Neural progenitor cell (in vitro differentiated cells): ENCODE results near the gene NUDT16L1. TPM values are rescaled to one million over a fixed set of nuclear protein-coding genes. Genes with fewer than 3 reads are reported as not detected.

Experiments
- DNase-seq: peaks from one replicate; pipeline ENCODE4 v3.0.0-alpha.2; 2016; ENCODE audit warnings: low spot score
- H2AFZ ChIP-seq: fragments of 200-600 bp; sonication (generic); replicated peaks from 2 replicates; pipeline ENCODE4 v1.6.1; 2016; ENCODE audit warnings: antibody characterized with exemption
- H3F3A ChIP-seq: fragments of 200-600 bp; sonication (generic); 2 replicates; pipeline ENCODE4 v1.6.1; 2016; ENCODE audit warnings: antibody characterized with exemption, low read depth
- H3K27ac ChIP-seq: fragments of 200-600 bp; sonication (generic); 2 replicates; pipeline ENCODE4 v1.5.1; 2016; ENCODE audit warnings: mild to moderate bottlenecking
- H3K27me3 ChIP-seq: fragments of 200-600 bp; sonication (generic); 2 replicates; pipeline ENCODE4 v1.6.1; 2016; ENCODE audit warnings: mild to moderate bottlenecking, moderate library complexity
- H3K36me3 ChIP-seq: fragments of 200-600 bp; sonication (generic); 2 replicates; pipeline ENCODE4 v1.5.1; 2016
- H3K4me1 ChIP-seq: fragments of 200-600 bp; sonication (generic); 2 replicates; pipeline ENCODE4 v1.6.1; 2016; ENCODE audit warnings: mixed run types
- H3K4me2 ChIP-seq: fragments of 200-600 bp; sonication (generic); 2 replicates; pipeline ENCODE4 v1.6.1; 2016
- H3K4me3 ChIP-seq: fragments of 200-600 bp; sonication (generic); 2 replicates; pipeline ENCODE4 v1.5.1; 2016
- H3K79me2 ChIP-seq: fragments of 200-600 bp; sonication (generic); 2 replicates; pipeline ENCODE4 v1.6.1; 2016; ENCODE audit warnings: low read depth
- H3K9ac ChIP-seq: fragments of 200-600 bp; sonication (generic); 2 replicates; pipeline ENCODE4 v1.6.1; 2016
- H3K9me3 ChIP-seq: fragments of 200-600 bp; sonication (generic); 2 replicates; pipeline ENCODE4 v1.5.1; 2016; ENCODE audit warnings: low read depth
- H4K20me1 ChIP-seq: fragments of 200-600 bp; sonication (generic); 2 replicates; pipeline ENCODE4 v1.6.1; 2016; ENCODE audit warnings: low read depth
- H3K27ac Mint-ChIP-seq: 3 replicates; pipeline ENCODE4 v1.8.0; 2021; ENCODE audit warnings: mixed read lengths
- H3K27me3 Mint-ChIP-seq: 2 replicates; pipeline ENCODE4 v1.8.0; 2022; ENCODE audit warnings: low read depth, mild to moderate bottlenecking, inconsistent platforms, moderate library complexity, mixed read lengths; ENCODE audit not compliant: insufficient read depth
- H3K36me3 Mint-ChIP-seq: 3 replicates; pipeline ENCODE4 v1.8.0; 2021; ENCODE audit warnings: mixed read lengths
- H3K4me1 Mint-ChIP-seq: 3 replicates; pipeline ENCODE4 v1.8.0; 2021; ENCODE audit warnings: mixed read lengths
- H3K4me3 Mint-ChIP-seq: 3 replicates; pipeline ENCODE4 v1.8.0; 2021; ENCODE audit warnings: mild to moderate bottlenecking, moderate library complexity, mixed read lengths
- H3K9me3 Mint-ChIP-seq: 3 replicates; pipeline ENCODE4 v1.8.0; 2020; ENCODE audit warnings: mixed read lengths
- EZH2 ChIP-seq: fragments of 200-600 bp; sonication (generic); IDR thresholded peaks from 2 replicates; pipeline ENCODE4 v1.6.1; 2017; ENCODE audit warnings: antibody characterized with exemption, mild to moderate bottlenecking, moderate library complexity
- EZH2phosphoT487 ChIP-seq: fragments of 200-600 bp; sonication (generic); IDR thresholded peaks from 2 replicates; pipeline ENCODE4 v1.6.1; 2017; ENCODE audit warnings: antibody characterized with exemption
- total RNA-seq: library from RNA; depleted of rRNA; stranded (reverse); fragments of >200 nt; gene quantifications from 2 replicates; pipeline ENCODE4 v1.2.3, GENCODE V29; 2015; ENCODE audit warnings: low replicate concordance
- TF ChIP-seq, protein P1 (sequence below): fragments of 200-600 bp; sonication (generic); IDR thresholded peaks from 2 replicates; pipeline ENCODE4 v1.5.1; 2017; ENCODE audit warnings: antibody characterized with exemption, mild to moderate bottlenecking

NUDT16L1 gene
- total RNA-seq, 1 donor from 2014 or later, result 10.9 TPM

DNA sequence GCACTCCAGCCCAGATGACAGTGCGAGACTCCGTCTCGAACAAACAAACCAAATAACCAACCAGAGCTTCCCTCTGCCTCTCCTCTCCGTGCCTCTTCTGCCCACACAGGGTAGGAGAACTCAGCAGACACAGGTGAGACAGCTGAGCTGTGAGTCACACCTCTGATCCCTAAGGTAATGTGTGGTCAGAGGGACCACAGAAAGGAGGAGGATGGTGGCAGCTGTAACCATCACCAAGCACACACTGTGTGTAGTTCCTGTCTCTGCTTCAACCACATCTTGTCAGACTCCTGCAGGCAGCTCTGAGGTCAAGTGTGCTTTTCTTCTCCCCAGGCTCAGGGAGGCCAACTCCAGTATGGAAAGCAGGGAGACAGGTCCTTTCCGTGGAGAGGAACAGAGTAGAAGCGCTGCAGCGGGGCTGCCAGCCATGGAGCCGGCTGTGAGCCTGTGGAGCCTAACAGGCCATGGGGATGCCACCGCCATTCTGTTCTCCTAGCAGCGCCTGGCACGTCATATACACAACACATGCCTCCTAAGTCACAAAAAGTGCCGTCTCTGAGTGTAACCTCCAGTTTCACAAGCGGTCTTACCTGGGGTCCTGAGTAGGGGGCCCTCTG, 7.1 kb downstream of the NUDT16L1 start:
- TF ChIP-seq EZH2phosphoT487 (no peak), EZH2 (no peak)
- TF ChIP-seq, protein P1, sequence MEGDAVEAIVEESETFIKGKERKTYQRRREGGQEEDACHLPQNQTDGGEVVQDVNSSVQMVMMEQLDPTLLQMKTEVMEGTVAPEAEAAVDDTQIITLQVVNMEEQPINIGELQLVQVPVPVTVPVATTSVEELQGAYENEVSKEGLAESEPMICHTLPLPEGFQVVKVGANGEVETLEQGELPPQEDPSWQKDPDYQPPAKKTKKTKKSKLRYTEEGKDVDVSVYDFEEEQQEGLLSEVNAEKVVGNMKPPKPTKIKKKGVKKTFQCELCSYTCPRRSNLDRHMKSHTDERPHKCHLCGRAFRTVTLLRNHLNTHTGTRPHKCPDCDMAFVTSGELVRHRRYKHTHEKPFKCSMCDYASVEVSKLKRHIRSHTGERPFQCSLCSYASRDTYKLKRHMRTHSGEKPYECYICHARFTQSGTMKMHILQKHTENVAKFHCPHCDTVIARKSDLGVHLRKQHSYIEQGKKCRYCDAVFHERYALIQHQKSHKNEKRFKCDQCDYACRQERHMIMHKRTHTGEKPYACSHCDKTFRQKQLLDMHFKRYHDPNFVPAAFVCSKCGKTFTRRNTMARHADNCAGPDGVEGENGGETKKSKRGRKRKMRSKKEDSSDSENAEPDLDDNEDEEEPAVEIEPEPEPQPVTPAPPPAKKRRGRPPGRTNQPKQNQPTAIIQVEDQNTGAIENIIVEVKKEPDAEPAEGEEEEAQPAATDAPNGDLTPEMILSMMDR, result no peak
- peaks cover 1% of the 10 kb centered on the region for H3F3A ChIP-seq
- no peak overlapping the region for H3K27ac Mint-ChIP-seq
- H3K79me2 ChIP-seq, result no peaks in the 10 kb centered on the region
- no peak overlapping the region for H3K9ac ChIP-seq
- no peak overlapping the region for H2AFZ ChIP-seq
- H3K4me1 Mint-ChIP-seq, result no peaks in the 10 kb centered on the region
- H3K36me3 ChIP-seq, result no peaks in the 10 kb centered on the region
- no peaks in the 10 kb centered on the region for H3K27me3 Mint-ChIP-seq
- H4K20me1 ChIP-seq, result peaks cover under 1% of the 10 kb centered on the region
- H3K9me3 ChIP-seq, result no peaks in the 10 kb centered on the region
- peaks cover 11% of the 10 kb centered on the region for H3K36me3 Mint-ChIP-seq
- no peak overlapping the region for H3K4me3 Mint-ChIP-seq
- no peaks in the 10 kb centered on the region for H3K27me3 ChIP-seq
- no peak overlapping the region for H3K4me2 ChIP-seq
- no peaks in the 10 kb centered on the region for H3K4me1 ChIP-seq
- no peak overlapping the region for H3K4me3 ChIP-seq
- H3K9me3 Mint-ChIP-seq, result no peaks in the 10 kb centered on the region
- no peak for DNase-seq
- H3K27ac ChIP-seq, result no peak overlapping the region

DNA sequence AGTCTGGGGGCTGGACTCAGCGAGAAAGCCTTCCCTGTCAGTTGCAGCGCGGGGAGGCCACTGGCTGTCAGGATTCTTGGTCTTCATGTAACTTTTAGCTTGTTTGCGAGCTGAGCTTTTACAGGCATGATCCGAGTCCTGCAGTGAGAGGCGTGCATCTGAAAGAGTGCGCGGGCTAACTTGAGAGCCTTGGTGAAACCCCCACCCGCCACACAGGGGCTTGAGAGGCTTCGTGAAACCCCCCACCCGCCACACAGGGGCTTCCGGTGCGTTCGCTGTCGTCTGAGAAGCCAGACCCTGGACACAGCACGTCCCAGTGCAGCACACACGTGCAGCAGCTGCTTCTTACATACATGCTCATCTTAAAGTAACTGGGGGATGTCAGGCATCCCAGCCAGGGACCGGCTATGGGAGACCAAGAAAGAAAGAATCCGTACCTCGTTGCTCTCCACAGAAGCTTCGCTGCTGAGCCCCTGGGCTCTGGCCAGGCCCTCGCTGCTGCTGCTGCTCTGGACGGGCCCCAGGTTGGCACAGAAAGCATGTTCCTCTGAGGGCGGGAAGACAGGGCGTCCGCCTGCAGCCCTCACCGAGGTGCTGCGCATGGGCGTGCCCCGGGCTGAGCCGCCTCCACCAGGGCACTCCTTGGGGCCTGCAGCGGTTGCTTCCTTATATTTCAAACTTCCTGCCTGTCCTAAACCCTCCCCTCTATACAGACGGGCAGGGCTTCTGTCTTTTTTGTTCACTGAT, 7.8 kb downstream of the NUDT16L1 start:
- Mint-ChIP-seq H3K27me3 (no peaks in the 10 kb centered on the region), H3K4me1 (no peaks in the 10 kb centered on the region), H3K27ac (no peak overlapping the region), H3K4me3 (no peak overlapping the region), H3K36me3 (peaks cover 11% of the 10 kb centered on the region), H3K9me3 (no peaks in the 10 kb centered on the region)
- DNase-seq, result no peak
- Histone ChIP-seq H3F3A (no peaks in the 10 kb centered on the region), H3K9ac (no peak overlapping the region), H3K4me3 (no peak overlapping the region), H2AFZ (no peak overlapping the region), H3K79me2 (no peaks in the 10 kb centered on the region), H3K9me3 (no peaks in the 10 kb centered on the region), H4K20me1 (no peaks in the 10 kb centered on the region), H3K4me1 (no peaks in the 10 kb centered on the region), H3K27me3 (no peaks in the 10 kb centered on the region), H3K27ac (no peak overlapping the region), H3K36me3 (no peaks in the 10 kb centered on the region), H3K4me2 (no peak overlapping the region)
- TF ChIP-seq EZH2phosphoT487 (no peak), EZH2 (no peak)
- TF ChIP-seq, protein P1, result no peak

DNA sequence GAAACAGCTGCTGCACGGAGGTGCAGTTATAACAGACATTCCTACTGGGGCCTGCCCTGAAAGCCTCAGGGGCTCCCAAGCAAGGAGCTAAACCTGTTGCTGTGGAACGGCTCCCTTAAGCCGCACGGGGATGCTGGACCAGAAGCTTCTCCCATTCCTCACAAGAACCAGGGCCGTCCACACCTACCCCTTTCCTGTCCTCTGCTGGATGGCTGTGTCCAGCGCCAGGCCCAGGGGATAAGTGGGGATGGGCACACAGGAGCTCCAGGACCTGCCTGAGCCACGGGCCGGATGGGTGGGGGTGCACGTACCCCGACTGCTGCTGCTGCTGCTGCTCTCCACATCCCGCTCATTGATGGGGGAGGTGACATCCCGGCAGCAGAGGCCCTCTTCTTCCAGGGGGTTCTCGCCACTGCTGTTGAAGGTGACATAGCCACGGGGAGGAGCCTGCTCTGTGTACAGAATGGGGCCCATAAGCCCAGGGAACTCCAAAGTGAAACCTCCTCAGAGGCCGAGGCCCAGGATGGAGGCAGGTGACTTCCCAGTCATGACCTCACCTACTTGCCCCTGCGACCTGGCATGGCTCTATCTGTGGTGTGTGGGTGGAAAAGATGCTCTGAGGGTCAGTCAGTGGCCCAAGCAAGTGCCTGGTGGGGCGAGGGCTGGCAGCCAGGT, 8.6 kb downstream of the NUDT16L1 start:
- Histone ChIP-seq H3K4me3 (no peak overlapping the region), H3K9me3 (no peaks in the 10 kb centered on the region), H3K4me1 (no peaks in the 10 kb centered on the region), H3K27ac (no peak overlapping the region), H3K27me3 (no peaks in the 10 kb centered on the region), H2AFZ (no peak overlapping the region), H3K9ac (no peak overlapping the region), H3K4me2 (no peak overlapping the region), H3K79me2 (no peaks in the 10 kb centered on the region), H3K36me3 (no peaks in the 10 kb centered on the region), H3F3A (no peaks in the 10 kb centered on the region), H4K20me1 (no peaks in the 10 kb centered on the region)
- no peak overlapping the region for H3K27ac Mint-ChIP-seq
- TF ChIP-seq EZH2phosphoT487, result no peak
- TF ChIP-seq, protein P1, result no peak
- TF ChIP-seq EZH2, result no peak
- no peaks in the 10 kb centered on the region for H3K9me3 Mint-ChIP-seq
- H3K4me1 Mint-ChIP-seq, result no peaks in the 10 kb centered on the region
- peak overlapping the region; percentile 41 for H3K4me3 Mint-ChIP-seq
- H3K36me3 Mint-ChIP-seq, result peaks cover 16% of the 10 kb centered on the region
- no peak for DNase-seq
- no peaks in the 10 kb centered on the region for H3K27me3 Mint-ChIP-seq
